Activated CD8-positive, alpha-beta memory T cell treated with anti-CD3 and anti-CD28 coated beads, Interleukin-2, amount 50 U/mL, for 48 hours (primary cell): Measurements from ENCODE around the gene GNAO1.
A peak's percentile ranks its signal among the peaks of the same experiment; 100 is the strongest.

Source experiments
- DNase-seq: peaks from one replicate; pipeline ENCODE4 v3.0.0-alpha.2; 2020

GNAO1 gene

GRCh38 chr16:56191156-56191815 is at the start of gene GNAO1:
TSS of gene GNAO1 (plus strand) at chr16:56191489. CDS start at chr16:56192236, 747 bp downstream.
- DNase-seq = peak; percentile 75

DNA sequence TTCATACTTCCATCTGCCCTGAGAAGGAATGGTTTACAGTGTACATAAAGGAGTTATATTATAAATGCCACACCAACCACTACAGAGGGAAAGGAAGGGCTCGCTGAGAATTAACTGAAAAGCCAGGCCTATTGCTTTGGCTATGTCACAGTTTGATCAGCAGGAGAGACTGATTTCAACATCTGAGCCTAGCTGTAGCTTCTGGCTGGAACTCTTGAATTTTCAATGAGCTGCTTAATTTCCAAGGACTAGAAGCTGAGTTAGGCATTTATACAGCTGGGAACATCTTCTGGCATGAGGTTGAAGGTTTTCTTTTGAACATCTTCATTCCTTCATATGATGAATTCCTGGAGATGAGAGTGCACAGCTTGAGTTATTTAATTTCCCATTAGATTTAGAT is 47.6 kb upstream of the GNAO1 start:
- no peak for DNase-seq

- no peak for DNase-seq
These were observed 45.9 kb upstream of the GNAO1 start for GRCh38 chr16:56145369-56145768.

GRCh38 chr16:56151621-56152020 is 39.7 kb upstream of the GNAO1 start:
- no peak for DNase-seq

DNA sequence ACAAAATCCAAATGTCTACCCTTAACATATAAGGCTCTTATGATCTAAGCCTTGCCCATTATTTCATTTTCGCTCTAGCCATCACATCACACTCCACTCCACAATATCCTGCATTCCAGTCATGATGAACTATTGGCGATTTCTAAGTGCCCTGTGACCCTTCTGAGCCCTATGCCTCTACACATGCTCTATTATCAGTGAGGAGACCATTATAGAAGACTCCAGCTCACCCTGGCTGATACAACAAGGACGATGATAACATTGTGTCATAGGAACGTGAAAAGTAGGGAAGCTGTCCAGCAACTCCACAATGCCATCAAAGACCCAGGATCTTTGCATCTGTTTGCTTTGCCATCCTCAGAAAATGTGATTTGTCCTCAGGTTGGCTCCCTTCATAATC is 29.6 kb upstream of the GNAO1 start:
- no peak for DNase-seq

- DNase-seq = no peak
These were observed 28.2 kb upstream of the GNAO1 start for GRCh38 chr16:56163089-56163488.

DNA sequence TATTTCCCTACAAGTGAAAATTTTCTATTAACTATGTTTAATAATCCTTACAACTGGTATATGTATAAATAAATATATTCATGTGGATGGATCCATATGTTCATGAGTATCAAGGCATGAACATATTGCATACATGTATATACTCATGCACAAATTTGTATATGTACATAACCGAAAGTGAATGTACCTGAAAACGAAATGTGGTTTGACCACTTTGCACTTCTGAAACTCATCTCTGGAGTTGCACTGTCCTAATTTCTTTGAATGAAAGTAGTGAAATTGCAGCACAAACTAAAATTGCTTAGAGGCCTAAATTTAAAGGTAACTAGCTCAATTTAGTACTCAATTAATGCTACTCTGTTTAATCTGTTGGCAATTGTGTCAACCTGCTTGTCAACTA is 27.4 kb upstream of the GNAO1 start:
- no peak for DNase-seq

GRCh38 chr16:56164636-56165035 is 26.7 kb upstream of the GNAO1 start:
- no peak for DNase-seq

GRCh38 chr16:56174411-56174810 is 16.9 kb upstream of the GNAO1 start:
- no peak for DNase-seq

GRCh38 chr16:56181401-56181800 is 9.9 kb upstream of the GNAO1 start:
- DNase-seq = no peak

DNA sequence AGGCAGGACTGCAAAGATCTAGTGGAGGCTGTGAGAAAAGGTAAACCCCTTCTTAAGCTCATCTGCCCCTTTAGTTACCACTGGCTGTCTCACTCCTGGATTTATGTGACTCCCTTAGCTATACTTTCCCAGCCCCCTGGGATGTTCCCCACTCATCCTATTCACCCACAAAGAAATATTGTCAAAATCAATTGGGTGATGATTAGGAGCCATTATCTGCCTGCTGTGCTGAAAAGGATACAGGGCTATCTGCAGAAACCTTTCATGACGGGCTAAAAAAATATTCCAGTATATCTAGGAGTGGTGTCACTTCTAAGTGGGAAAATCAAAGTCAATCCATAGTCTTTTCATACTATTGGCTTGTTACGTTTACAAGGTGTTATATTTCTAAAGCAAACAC is 8.0 kb upstream of the GNAO1 start:
- no peak for DNase-seq

- no peak for DNase-seq
These were observed 1.1 kb upstream of the GNAO1 start for GRCh38 chr16:56190048-56190676.

DNA sequence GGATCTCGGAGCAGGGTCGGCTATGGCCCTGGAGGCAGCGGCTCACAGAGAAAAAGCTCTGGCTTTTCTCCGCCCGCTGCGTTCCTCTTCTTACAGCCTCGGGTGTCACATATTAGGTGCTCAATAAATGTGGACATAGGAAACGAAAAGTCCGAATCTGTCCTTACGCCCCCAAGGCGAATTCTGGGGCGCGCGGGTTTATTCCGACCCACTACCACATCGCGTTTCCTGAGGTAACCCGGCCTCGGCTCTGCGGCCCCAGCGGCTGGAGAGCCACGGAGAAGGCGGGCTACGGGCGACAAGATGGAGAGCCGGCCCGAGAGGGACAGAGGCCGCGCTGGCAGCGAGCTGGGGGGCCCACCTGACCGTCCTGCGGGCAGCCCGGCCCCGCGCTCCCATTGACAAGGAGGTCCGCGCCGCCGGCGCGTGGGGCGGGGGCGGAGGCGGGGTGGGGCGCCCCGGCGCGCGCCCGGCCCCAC is 573 bp upstream of the GNAO1 start:
- peak; percentile 60 for DNase-seq

- no peak for DNase-seq
These were observed 746 bp downstream of the GNAO1 start for GRCh38 chr16:56191835-56192634.

GRCh38 chr16:56192635-56192945 is 1.3 kb downstream of the GNAO1 start:
- no peak for DNase-seq

- DNase-seq = no peak
These were observed 2.0 kb downstream of the GNAO1 start for GRCh38 chr16:56192986-56193945.

DNA sequence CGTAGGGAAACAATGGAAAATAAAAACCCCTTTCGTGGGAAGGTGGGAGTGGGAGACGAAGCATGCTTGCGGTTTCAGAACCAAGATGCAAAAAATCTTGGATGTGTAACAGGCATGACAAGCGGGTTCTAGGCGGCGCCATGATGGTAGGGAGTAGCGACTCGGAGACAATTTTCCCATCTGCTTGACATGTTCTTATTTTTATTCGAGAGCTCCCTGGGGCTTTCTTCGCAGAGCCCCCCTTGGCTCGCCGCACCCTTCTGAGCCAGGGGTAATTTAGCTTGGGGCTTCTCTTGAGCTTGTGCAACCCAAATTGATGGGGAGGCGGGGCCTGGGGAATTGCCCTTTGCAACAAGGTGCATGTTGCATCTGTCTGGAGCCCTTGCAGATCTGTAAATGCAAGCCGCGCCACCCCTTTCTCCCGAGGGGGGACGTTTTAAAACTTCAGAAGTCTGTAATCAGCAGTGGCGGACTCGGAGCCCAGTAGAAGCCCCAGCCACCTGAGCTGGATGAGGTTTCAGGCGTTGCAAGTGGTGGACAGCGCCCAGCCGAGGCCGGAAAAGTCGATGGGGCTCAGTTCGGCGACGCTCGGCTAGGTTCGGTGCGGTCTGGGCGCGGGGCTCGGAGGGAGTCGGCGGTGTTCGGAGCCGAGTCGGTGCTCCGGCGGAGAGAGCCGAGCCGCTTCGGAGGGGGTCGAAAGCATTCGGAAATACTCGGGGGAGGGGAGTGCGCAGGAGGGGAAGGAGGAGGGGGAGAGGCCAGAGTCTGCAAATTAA is 2.9 kb downstream of the GNAO1 start:
- DNase-seq = peak; percentile 85

DNA sequence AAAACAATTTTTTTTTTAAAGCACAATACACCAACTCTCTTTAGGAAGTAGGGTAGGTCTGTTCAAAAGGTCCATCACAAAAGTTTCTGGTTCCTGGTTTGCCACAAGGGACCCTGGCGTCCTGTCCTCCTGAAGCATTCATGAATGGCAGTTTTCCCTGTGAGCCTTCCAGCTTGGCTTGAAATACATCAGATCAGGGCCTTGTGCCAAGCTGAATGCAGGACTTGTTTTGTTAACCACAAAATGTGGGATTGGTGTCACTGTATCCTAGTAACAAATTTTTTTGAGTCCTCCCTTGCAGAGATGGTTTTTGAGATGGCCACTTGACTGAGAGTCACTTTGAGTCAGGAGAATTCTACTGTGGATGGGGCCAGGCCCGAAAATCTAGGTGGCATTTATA is 3.9 kb downstream of the GNAO1 start:
- no peak for DNase-seq

DNA sequence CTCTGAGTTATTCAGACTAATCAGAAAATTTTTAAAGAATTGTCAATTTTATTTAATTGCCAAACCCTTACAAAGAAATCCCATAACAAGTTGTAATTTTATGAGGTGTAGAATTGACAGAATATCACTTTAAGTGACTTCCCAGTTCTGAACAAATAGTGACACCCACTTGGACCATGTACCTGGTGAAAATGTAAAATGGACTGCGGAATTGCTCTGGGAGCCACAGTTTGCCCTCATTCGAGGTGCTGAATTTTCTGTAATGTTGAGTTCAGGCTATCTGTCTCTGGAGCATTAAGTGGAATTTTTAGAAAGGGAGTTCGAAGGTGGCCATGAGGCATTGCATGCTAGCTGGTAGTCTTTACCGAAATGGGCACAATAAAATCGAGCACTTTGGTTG is 5.1 kb downstream of the GNAO1 start:
- no peak for DNase-seq

DNA sequence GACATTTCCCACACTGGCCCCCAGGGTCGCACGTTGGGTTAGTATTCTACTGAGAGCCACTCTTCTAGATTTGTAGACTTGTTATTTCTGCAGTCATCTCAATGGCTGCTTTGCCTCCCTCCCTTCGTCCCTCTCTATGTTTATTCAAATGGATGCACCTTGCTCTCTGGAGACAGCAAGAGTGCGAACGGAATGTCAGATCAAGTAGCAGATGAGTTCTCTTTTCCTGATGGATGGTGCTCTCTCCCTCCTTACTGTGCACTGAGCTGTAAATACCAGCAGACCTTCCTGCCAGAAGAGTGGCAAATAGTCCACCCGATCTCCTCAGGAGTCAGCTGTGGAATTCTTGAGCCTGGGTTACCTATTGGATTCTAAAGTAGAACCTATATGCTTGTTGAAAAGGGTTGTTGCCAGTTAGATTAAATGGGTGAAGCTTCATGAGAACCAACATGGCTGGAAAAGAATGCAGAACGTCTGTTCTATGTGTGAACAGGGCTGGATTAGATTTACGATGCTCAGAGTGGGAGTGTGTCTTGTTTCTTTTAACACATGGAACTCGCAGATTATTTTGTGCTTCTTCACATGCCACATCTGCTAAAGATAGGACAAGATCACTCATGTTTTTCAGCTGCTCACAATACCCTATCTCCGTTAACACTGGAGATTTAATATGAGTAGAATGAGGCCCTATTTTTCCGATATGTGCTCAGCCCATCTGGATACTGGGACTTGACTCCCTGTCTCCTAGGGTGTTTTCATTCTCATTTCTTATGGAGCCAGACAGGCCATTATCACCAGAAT is 6.1 kb downstream of the GNAO1 start:
- no peak for DNase-seq
